GM12878 (cell line): Measurements from ENCODE around the gene MVB12B. TPM values are rescaled to one million over a fixed set of nuclear protein-coding genes. Genes with fewer than 3 reads are reported as not detected.
A peak's percentile ranks its signal among the peaks of the same experiment; 100 is the strongest.

Source experiments
- ATAC-seq: fragments of 200-7000 bp; cut with Tn5 transposase; 3 replicates; pipeline ENCODE4 v1.9.1; 2020; ENCODE audit warnings: mild to moderate bottlenecking, moderate library complexity
- BruUV-seq: library from RNA; stranded (reverse); fragments of 400-500 nt; replicated peaks from 2 replicates; lab custom pipeline; 2021; lab: Mats Ljungman, UMichigan
- CTCF ChIA-PET: fragments of 300-600 bp; sonication (Branson Sonifier 250); formaldehyde crosslinking; extraction: SDS; loops from one replicate; lab custom pipeline; 2021; ENCODE audit warnings: inconsistent platforms; lab: Yijun Ruan, JAX
- POLR2A ChIA-PET: fragments of 350-600 bp; formaldehyde crosslinking; extraction: SDS; loops from one replicate; lab custom pipeline; 2021; ENCODE audit warnings: inconsistent platforms; lab: Charles Lee
- RAD21 ChIA-PET: fragments of 300-600 bp; sonication (Branson Sonifier 250); formaldehyde crosslinking; loops from one replicate; lab custom pipeline; 2023; ENCODE audit warnings: antibody characterized with exemption; ENCODE audit not compliant: unreplicated experiment; lab: Charles Lee
- SMC1A ChIA-PET: fragments of 300-600 bp; sonication (Branson Sonifier 250); formaldehyde crosslinking; loops from one replicate; lab custom pipeline; 2023; ENCODE audit not compliant: unreplicated experiment, uncharacterized antibody; lab: Charles Lee
- DNase-seq: peaks from one replicate; pipeline ENCODE4 v3.0.0-alpha.2; 2011; ENCODE audit warnings: low read depth, low spot score
- FAIRE-seq: peaks from 3 replicates; lab custom pipeline; 2011; peaks lifted over from hg19 to GRCh38; lab: Jason Lieb, UNC
- H2AFZ ChIP-seq: 2 replicates; pipeline ENCODE4 v1.6.0; 2011; ENCODE audit warnings: low read depth, low read length, control low read depth; ENCODE audit not compliant: control insufficient read depth
- H3K27ac ChIP-seq: 2 replicates; pipeline ENCODE4 v1.5.1; 2011; ENCODE audit warnings: control low read depth; ENCODE audit not compliant: control insufficient read depth, insufficient read depth
- H3K27me3 ChIP-seq, 2 experiments: replicated peaks in 1 of 2; 2 replicates each; pipeline versions ENCODE4 v1.6.0 to v1.6.1; 2011; ENCODE audit warnings: low read length in 1 of 2; ENCODE audit not compliant: control insufficient read depth in 2 of 2, insufficient read depth in 2 of 2
- H3K36me3 ChIP-seq, 2 experiments: 2 replicates each; pipeline ENCODE4 v1.5.1; 2011; ENCODE audit warnings: low read length in 1 of 2; ENCODE audit not compliant: control insufficient read depth in 2 of 2, insufficient read depth in 2 of 2
- H3K4me1 ChIP-seq: 2 replicates; pipeline ENCODE4 v1.6.1; 2011; ENCODE audit warnings: mild to moderate bottlenecking, low read length, moderate library complexity, mixed read lengths; ENCODE audit not compliant: control insufficient read depth, insufficient read depth
- H3K4me2 ChIP-seq: 2 replicates; pipeline ENCODE4 v1.6.0; 2011; ENCODE audit warnings: control low read depth; ENCODE audit not compliant: control insufficient read depth, insufficient read depth
- H3K4me3 ChIP-seq: fragments of 200-600 bp; sonication (generic); 2 replicates; pipeline ENCODE4 v1.5.1; 2016
- H3K79me2 ChIP-seq: 2 replicates; pipeline ENCODE4 v1.6.0; 2011; ENCODE audit warnings: low read length; ENCODE audit not compliant: control insufficient read depth, insufficient read depth
- H3K9ac ChIP-seq: 2 replicates; pipeline ENCODE4 v1.8.0; 2011; ENCODE audit warnings: low read length, control low read depth, mixed read lengths; ENCODE audit not compliant: control insufficient read depth, insufficient read depth
- H3K9me3 ChIP-seq: replicated peaks from 3 replicates; pipeline ENCODE4 v1.5.1; 2011; ENCODE audit warnings: mild to moderate bottlenecking, low read length; ENCODE audit not compliant: control insufficient read depth, insufficient read depth
- H4K20me1 ChIP-seq: 2 replicates; pipeline ENCODE4 v1.6.0; 2011; ENCODE audit not compliant: control insufficient read depth, insufficient read depth
- ATF2 ChIP-seq: IDR thresholded peaks from 2 replicates; pipeline ENCODE4 v1.6.1; 2012; ENCODE audit warnings: low read length, inconsistent platforms
- BHLHE40 ChIP-seq, 2 experiments: fragments of 450-650 bp in 1 of 2; IDR thresholded peaks; 2 replicates each; pipeline ENCODE4 v1.6.1; 2011 to 2017; ENCODE audit warnings: low read depth in 2 of 2, borderline replicate concordance in 1 of 2, improper control_type of control experiment in 1 of 2, low read length in 1 of 2, mild to moderate bottlenecking in 1 of 2
- BMI1 ChIP-seq: fragments of 450-650 bp; IDR thresholded peaks from 2 replicates; pipeline ENCODE4 v1.6.1; 2016; ENCODE audit warnings: mild to moderate bottlenecking, moderate library complexity, borderline replicate concordance
- CBFB ChIP-seq: IDR thresholded peaks from 2 replicates; pipeline ENCODE4 v1.6.1; 2016; ENCODE audit warnings: antibody characterized with exemption, low read depth
- IKZF1 ChIP-seq: fragments of 450-650 bp; conservative IDR thresholded peaks from 2 replicates; pipeline ENCODE4 v1.6.1; 2017; ENCODE audit warnings: antibody characterized with exemption, mild to moderate bottlenecking
- RUNX3 ChIP-seq: IDR thresholded peaks from 2 replicates; pipeline ENCODE4 v1.6.1; 2012; ENCODE audit warnings: low read length, inconsistent platforms
- SPI1 ChIP-seq: IDR thresholded peaks from 2 replicates; pipeline ENCODE4 v1.6.1; 2011; ENCODE audit warnings: low read depth, mild to moderate bottlenecking, low read length, moderate library complexity, borderline replicate concordance; ENCODE audit not compliant: insufficient read depth
- SUZ12 ChIP-seq: fragments of 200-600 bp; sonication (generic); IDR thresholded peaks from one replicate; pipeline ENCODE4 v1.6.1; 2018; ENCODE audit warnings: antibody characterized with exemption, mild to moderate bottlenecking; ENCODE audit not compliant: unreplicated experiment
- WGBS: methylation state at CpG from one replicate; pipeline ENCODE4 v1.1.6; 2016; ENCODE audit warnings: low lambda C conversion rate; ENCODE audit not compliant: insufficient replicate concordance, insufficient coverage; ENCODE audit errors: missing lambda C conversion rate; 5-methylcytosine and 5-hydroxymethylcytosine counted together
- in situ Hi-C: fragments of 300-500 bp; cut with MboI; formaldehyde crosslinking; loops from 9 replicates; pipeline ENCODE4 v1.14.3; 2018; ENCODE audit warnings: mixed read lengths
- intact Hi-C: fragments of 100-400 bp; cut with micrococcal nuclease; formaldehyde crosslinking; loops from one replicate; pipeline ENCODE4 v1.14.2; 2022; ENCODE audit not compliant: unreplicated experiment
- polyA plus RNA-seq, 11 experiments: library from polyadenylated mRNA; depleted of rRNA in 4 of 11; unstranded in 6 of 11; stranded (reverse) in 5 of 11; fragments of >200 nt; fragmentation: Nextera tagmentation in 4 of 11; fragmentation: Illumina TruSeq in 1 of 11; extraction: Ambion mirVana in 4 of 11; extraction: Trizol in 1 of 11; gene quantifications; 1 replicate in 1 of 11; 2 replicates in 10 of 11; pipeline versions ENCODE4 v1.2.1 to v1.2.3, GENCODE V29; 2011 to 2016; ENCODE audit warnings: inconsistent platforms in 2 of 11, missing spikeins in 2 of 11, low read depth in 1 of 11
- total RNA-seq, 4 experiments: library from RNA; depleted of rRNA in 3 of 4; stranded (reverse); fragments of >200 nt in 3 of 4; fragmentation: Illumina TruSeq in 1 of 4; extraction: Trizol in 1 of 4; gene quantifications; 2 replicates each; pipeline versions ENCODE4 v1.2.1 to v1.2.3, GENCODE V29; 2013 to 2021

Gene MVB12B
- total and polyA plus RNA-seq, 10 of the 15 experiments (the other 5 are each of a cell fraction or from before 2014, with no cell fraction given), result 0.08 TPM; not detected in 9

DNA sequence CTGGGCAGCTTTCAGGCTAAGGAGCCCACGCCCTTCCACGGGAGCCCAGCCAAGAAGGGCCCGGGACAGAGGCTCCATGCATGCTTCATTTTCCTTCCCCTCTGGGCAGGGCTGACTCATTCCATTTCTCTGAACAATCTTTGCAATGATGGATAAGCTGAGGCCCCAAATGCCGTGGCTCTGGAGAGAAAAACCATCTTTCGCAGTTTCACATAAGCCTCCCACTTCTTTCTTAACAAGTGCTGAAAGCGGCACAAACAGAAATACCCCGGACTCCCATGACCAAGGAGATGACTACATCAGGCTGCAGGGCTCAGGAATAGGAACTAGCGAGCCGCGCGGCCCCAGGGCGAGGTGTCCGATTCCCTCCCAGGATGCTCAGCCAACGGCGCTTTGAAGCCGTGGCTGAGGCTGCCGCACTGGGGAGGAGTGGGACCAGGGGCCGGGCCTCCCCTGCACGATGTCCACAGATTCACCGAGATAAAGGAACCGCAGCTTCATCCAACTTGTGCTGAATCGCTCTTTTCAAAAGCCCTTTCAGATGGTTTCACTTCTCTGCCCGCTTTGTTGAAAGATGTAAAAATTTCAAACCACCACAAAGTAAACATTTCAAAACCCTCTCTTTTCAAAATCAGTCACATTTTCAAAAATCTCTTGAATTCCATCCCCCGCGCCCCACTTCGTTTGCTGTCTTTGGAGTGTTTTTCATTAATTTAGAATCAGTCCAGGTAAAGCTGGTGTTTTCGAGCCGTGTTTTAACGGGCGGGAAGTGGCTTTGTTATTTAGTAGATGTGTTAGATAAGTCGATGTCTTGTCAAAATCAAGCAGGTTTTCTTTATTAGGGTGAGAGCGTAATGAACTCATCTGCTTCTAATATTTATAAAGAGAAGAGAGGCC lies 190.6 kb downstream of the MVB12B start:
- in situ Hi-C loops (no loop called here), intact Hi-C loops (no loop called here)
- Histone ChIP-seq H3K4me2 (peak overlapping the region; percentile 68), H3K9ac (no peak overlapping the region), H4K20me1 (no peaks in the 10 kb centered on the region), H3K27me3 (peaks cover 9 to 11% of the 10 kb centered on the region in 2 experiments), H3K36me3 (no peaks in the 10 kb centered on the region), H3K79me2 (no peaks in the 10 kb centered on the region), H3K9me3 (no peaks in the 10 kb centered on the region), H3K27ac (no peak overlapping the region), H2AFZ (no peak overlapping the region), H3K4me1 (peaks cover 7% of the 10 kb centered on the region), H3K4me3 (no peak overlapping the region)
- ChIA-PET RAD21 (no interaction called here), CTCF (interaction anchor here (0.7 to 1.2 kb wide), 3 partner anchors 26 to 263 kb away, joined by 3 to 4 read pairs (median 4); no protein-coding TSS in a partner anchor), POLR2A (no interaction called here), SMC1A (interaction anchor here (0.7 kb wide), 2 partner anchors 64 to 1530 kb away, joined by 3 read pairs; no protein-coding TSS in a partner anchor)
- no TSS peak for BruUV-seq
- WGBS, result 6% methylated on average over 32 of the region's 32 CpGs
- FAIRE-seq (peak; percentile 23), DNase-seq (no peak), ATAC-seq (peak; percentile 71)
- peak; percentile 45; the same call in 1 of the 2 replicates for TF ChIP-seq BMI1
- TF ChIP-seq CBFB, result no peak
- TF ChIP-seq ATF2, result no peak
- TF ChIP-seq BHLHE40 (IDR thresholded peaks at IDR 0.05; ENCODE audit: borderline replicate concordance in 1 of 2, low read depth in 2 of 2, low read length in 1 of 2), result 0 out of 4 replicates have a peak, but pooled peaks of 1 of the 2 experiments have one; percentile 14
- 0 out of 2 replicates have a peak, but pooled peaks have one; percentile 20 for TF ChIP-seq IKZF1
- peak; percentile 52 for TF ChIP-seq RUNX3
- TF ChIP-seq SPI1, result peak; percentile 37; the same call in 1 of the 2 replicates
- TF ChIP-seq SUZ12, result peak; percentile 51
